Transverse colon (tissue), 4 donors: ENCODE data around the gene KRTAP9-3. TPM values are rescaled to one million over a fixed set of nuclear protein-coding genes. Genes with fewer than 3 reads are reported as not detected.
"Not testable (repeated sequence)": the region's sequence is repeated elsewhere in the genome, so short reads cannot be mapped to it uniquely, and the experiment has no call there.

Experiments used
- DNase-seq: peaks from one replicate; pipeline ENCODE4 v3.0.0-alpha.2; 2019
- H3K27ac ChIP-seq, 4 donors: fragments of 200-600 bp; sonication (generic); 2 replicates each; pipeline ENCODE4 v1.5.1; 2016 to 2018; ENCODE audit warnings: inconsistent platforms in 4 of 4
- H3K27me3 ChIP-seq: fragments of 200-600 bp; sonication (generic); 2 replicates; pipeline ENCODE4 v1.5.1; 2017; ENCODE audit warnings: inconsistent platforms
- H3K36me3 ChIP-seq, 4 donors: fragments of 200-600 bp; sonication (generic); 2 replicates each; pipeline ENCODE4 v1.5.1; 2017 to 2019; ENCODE audit warnings: inconsistent platforms in 4 of 4
- H3K4me1 ChIP-seq, 4 donors: fragments of 200-600 bp; sonication (generic); 2 replicates each; pipeline ENCODE4 v1.5.1; 2017 to 2020; ENCODE audit warnings: inconsistent platforms in 4 of 4
- H3K4me3 ChIP-seq, 4 donors: fragments of 200-600 bp; sonication (generic); 1 replicate in 1 of 4; 2 replicates in 3 of 4; pipeline versions ENCODE4 v1.5.1 to v1.6.1; 2017 to 2019; ENCODE audit warnings: inconsistent platforms in 4 of 4
- H3K9me3 ChIP-seq, 2 donors: fragments of 200-600 bp; sonication (generic); 2 replicates each; pipeline ENCODE4 v1.5.1; 2017 to 2019; ENCODE audit warnings: inconsistent platforms in 2 of 2
- CTCF ChIP-seq, 5 experiments: fragments of 200-600 bp in 3 of 5; fragments of 450-650 bp in 2 of 5; sonication (generic) in 3 of 5; IDR thresholded peaks; 1 replicate in 2 of 5; 2 replicates in 3 of 5; pipeline ENCODE4 v1.5.1; 2016 to 2017; ENCODE audit warnings: antibody characterized with exemption in 5 of 5, inconsistent platforms in 3 of 5, mild to moderate bottlenecking in 2 of 5, moderate library complexity in 1 of 5
- EP300 ChIP-seq: sonication (generic); formaldehyde crosslinking; IDR thresholded peaks from one replicate; pipeline ENCODE4 v1.6.1; 2017; ENCODE audit warnings: antibody characterized with exemption, low read depth
- POLR2A ChIP-seq: fragments of 450-650 bp; IDR thresholded peaks from one replicate; pipeline ENCODE4 v1.6.1; 2016; ENCODE audit warnings: antibody characterized with exemption, mild to moderate bottlenecking, moderate library complexity
- POLR2AphosphoS5 ChIP-seq, 3 donors: sonication (generic); formaldehyde crosslinking; IDR thresholded peaks; one replicate each; pipeline ENCODE4 v1.6.1; 2016; ENCODE audit warnings: antibody characterized with exemption in 3 of 3
- WGBS, 2 donors: methylation state at CpG; one replicate each; pipeline ENCODE4 v1.1.5; 2018; ENCODE audit warnings: low coverage in 1 of 2; 5-methylcytosine and 5-hydroxymethylcytosine counted together
- in situ Hi-C, 4 donors: fragments of 200-750 bp; cut with MboI; loops; one replicate each; pipeline versions ENCODE4 v1.15.0 to v1.15.1; 2017; ENCODE audit warnings: low sequenced_read_pairs in 3 of 4, low pct_ligation_motif_present in 1 of 4, low pct_unique_long_range_greater_than_20kb in 1 of 4
- intact Hi-C: fragments of 100-400 bp; cut with DNase I; formaldehyde crosslinking; loops from one replicate; pipeline ENCODE4 v1.15.1; 2023; ENCODE audit warnings: low total_unique reads
- total RNA-seq, 4 donors: library from RNA; depleted of rRNA; stranded (reverse); fragments of >200 nt; gene quantifications; one replicate each; pipeline ENCODE4 v1.1.0, GENCODE V29; 2016

The KRTAP9-3 gene
- total RNA-seq, 4 donors from 2014 or later = not detected

- Histone ChIP-seq H3K27ac (no peak overlapping the region), H3K27me3 (peaks cover 24% of the 10 kb centered on the region), H3K4me1 (no peaks in the 10 kb centered on the region), H3K4me3 (no peak overlapping the region), H3K9me3 (no peaks in the 10 kb centered on the region), H3K36me3 (no peaks in the 10 kb centered on the region)
- in situ Hi-C loops (no loop called here), intact Hi-C loops (no loop called here)
- TF ChIP-seq POLR2A = no peak
- no peak for TF ChIP-seq EP300
- TF ChIP-seq CTCF (IDR thresholded peaks at IDR 0.05) = no peak
- TF ChIP-seq POLR2AphosphoS5 (IDR thresholded peaks at IDR 0.05) = no peak
- no peak for DNase-seq
Observed at GRCh38 chr17:41230094-41230493, 2.2 kb upstream of the KRTAP9-3 start.

GRCh38 chr17:41231731-41232130 is 518 bp upstream of the KRTAP9-3 start:
- H3K4me1 ChIP-seq = no peaks in the 10 kb centered on the region
- intact Hi-C loops (no loop called here), in situ Hi-C loops (no loop called here)
- peaks cover 24% of the 10 kb centered on the region for H3K27me3 ChIP-seq
- no peak for TF ChIP-seq CTCF (IDR thresholded peaks at IDR 0.05)
- no peak for TF ChIP-seq EP300
- no peak for DNase-seq
- no peaks in the 10 kb centered on the region for H3K36me3 ChIP-seq
- H3K9me3 ChIP-seq = no peaks in the 10 kb centered on the region
- no peak overlapping the region for H3K27ac ChIP-seq
- WGBS, 2 donors = 68 to 90% methylated on average over 3 to 6 of the region's 6 CpGs
- no peak overlapping the region for H3K4me3 ChIP-seq

GRCh38 chr17:41237116-41237515 is 4.9 kb downstream of the KRTAP9-3 start:
- DNase-seq, H3K27ac ChIP-seq, H3K9me3 ChIP-seq, H3K4me3 ChIP-seq, intact Hi-C loops, H3K36me3 ChIP-seq, in situ Hi-C loops, H3K4me1 ChIP-seq: not testable (repeated sequence)
- 82% methylated on average over 4 of the region's 4 CpGs; no CpG with 5 or more reads in 1 of the 2 donors for WGBS, 2 donors
- peaks cover 17% of the 10 kb centered on the region for H3K27me3 ChIP-seq

GRCh38 chr17:41237949-41238437 is 5.7 kb downstream of the KRTAP9-3 start, which contains the start of gene KRTAP9-8:
TSS of gene KRTAP9-8 (plus strand) at chr17:41237999. CDS start at chr17:41238052, 53 bp downstream.
- peaks cover 13% of the 10 kb centered on the region for H3K27me3 ChIP-seq
- H3K27ac ChIP-seq, DNase-seq, H3K9me3 ChIP-seq, intact Hi-C loops, H3K4me3 ChIP-seq, in situ Hi-C loops, H3K36me3 ChIP-seq, H3K4me1 ChIP-seq: not testable (repeated sequence)
- WGBS, 2 donors = 25% methylated on average over 3 of the region's 3 CpGs; no CpG with 5 or more reads in 1 of the 2 donors

DNA sequence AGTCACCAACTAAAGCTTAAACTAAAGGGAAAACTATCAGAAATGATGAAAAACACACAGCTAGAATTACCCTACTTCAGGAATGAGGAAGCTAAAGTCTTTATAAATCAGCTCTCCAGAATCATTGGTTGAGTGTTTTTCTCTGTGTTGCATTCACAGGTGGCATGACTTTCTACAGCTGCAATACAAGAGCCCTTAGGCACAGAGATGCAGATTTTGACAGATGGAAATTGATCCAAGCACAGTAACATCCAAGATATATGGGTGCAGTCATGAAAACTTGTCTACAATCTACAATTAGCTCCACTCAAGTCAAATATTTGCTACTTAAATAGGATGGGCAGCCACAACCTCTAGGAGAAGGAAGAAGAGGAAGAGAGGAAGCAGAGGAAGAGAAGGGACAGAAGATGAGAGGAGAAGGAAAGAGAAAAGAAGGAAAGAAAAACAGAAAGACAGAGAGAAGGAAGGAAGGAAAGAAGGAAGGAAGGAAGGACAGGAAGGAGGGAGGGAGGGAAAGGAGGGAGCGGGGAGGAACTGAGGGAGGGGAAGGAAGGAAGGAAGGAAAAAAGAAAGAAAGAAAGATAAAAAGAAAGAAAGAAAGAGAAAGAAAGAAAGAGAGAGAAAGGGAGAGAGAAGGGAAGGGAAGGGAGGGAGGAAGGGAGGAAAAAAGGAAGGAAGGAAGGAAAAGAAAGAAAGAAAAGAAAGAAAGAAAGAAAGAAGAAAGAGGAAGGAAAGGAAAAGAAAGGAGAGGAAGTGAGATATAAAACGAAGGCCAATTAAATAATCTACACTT is 14.9 kb downstream of the KRTAP9-3 start:
- H3K27me3 ChIP-seq, H3K27ac ChIP-seq, intact Hi-C loops, H3K4me1 ChIP-seq, H3K4me3 ChIP-seq, in situ Hi-C loops, DNase-seq, H3K36me3 ChIP-seq, H3K9me3 ChIP-seq: not testable (repeated sequence)
- WGBS, 2 donors = 44 to 54% methylated on average over 2 of the region's 2 CpGs

- H3K4me3 ChIP-seq, H3K36me3 ChIP-seq, H3K9me3 ChIP-seq, H3K4me1 ChIP-seq, H3K27ac ChIP-seq, H3K27me3 ChIP-seq, intact Hi-C loops, DNase-seq: not testable (repeated sequence)
- in situ Hi-C loops = loop anchor here in 1 of 4 donors (25.0 kb wide), 1 partner anchor 113 kb away; the partner anchor contains the start of genes KRT33A and KRT33B
- 80% methylated on average over 1 of the region's 2 CpGs; no CpG with 5 or more reads in 1 of the 2 donors for WGBS, 2 donors
Observed at GRCh38 chr17:41249637-41250240, 17.5 kb downstream of the KRTAP9-3 start, which contains the start of gene KRTAP9-4. TSS of gene KRTAP9-4 (plus strand) at chr17:41249687. CDS start at chr17:41249721, 34 bp downstream.
